Adrenal gland (tissue), 5 donors: Measurements from ENCODE around the gene ENTPD5.

Experiments
- CTCF ChIP-seq, 6 experiments: fragments of 450-650 bp in 4 of 6; fragments of 200-600 bp in 2 of 6; sonication (generic) in 1 of 6; IDR thresholded peaks; 1 replicate in 5 of 6; 2 replicates in 1 of 6; pipeline versions ENCODE4 v1.5.1 to v1.8.0; 2016 to 2021; ENCODE audit warnings: antibody characterized with exemption in 6 of 6, mild to moderate bottlenecking in 2 of 6, moderate library complexity in 1 of 6
- POLR2A ChIP-seq, 2 donors: fragments of 450-650 bp; IDR thresholded peaks; one replicate each; pipeline ENCODE4 v1.6.1; 2017; ENCODE audit warnings: antibody characterized with exemption in 2 of 2, mild to moderate bottlenecking in 2 of 2, moderate library complexity in 1 of 2
- donor health status: DM: no; HTN: no; CAD: no.

GRCh38 chr14:73973497-73973896, 45.6 kb downstream of the ENTPD5 start:
- TF ChIP-seq CTCF (IDR thresholded peaks at IDR 0.05) = no peak
- TF ChIP-seq POLR2A (IDR thresholded peaks at IDR 0.05) = no peak
